Diencephalon (tissue), 1 donor: Measurements from ENCODE around the gene ZNRF3. TPM values are rescaled to one million over a fixed set of nuclear protein-coding genes. Genes with fewer than 3 reads are reported as not detected.

Experiments
- small RNA-seq: library from RNA; depleted of rRNA; stranded (forward); fragments of <200 nt; gene quantifications from one replicate; pipeline ENCODE3, GENCODE V24; 2014
- total RNA-seq: library from RNA; depleted of rRNA; stranded (reverse); fragments of >200 nt; gene quantifications from one replicate; pipeline ENCODE4 v1.2.3, GENCODE V29; 2014

Gene ZNRF3
- 12.7 TPM for total RNA-seq

GRCh38 chr22:28882878-28883656, at the start of gene ZNRF3:
ZNRF3 (plus strand) TSS chr22:28883572; CDS start chr22:28883767, 195 bp downstream.

GRCh38 chr22:29061773-29062172, 178.4 kb downstream of the ZNRF3 start, which contains the start of gene C22orf31:
C22orf31 (minus strand) TSS chr22:29061831; CDS start chr22:29061792, 39 bp downstream.

GRCh38 chr22:29072979-29073617, 189.7 kb downstream of the ZNRF3 start, which contains the start of gene KREMEN1:
KREMEN1 (plus strand) TSS chr22:29073035; CDS start chr22:29073131, 96 bp downstream.

Small RNAs within 50 kb of the gene (small RNA-seq; reads per million reads assigned to genes)
- gene Z93930.1, result not detected

Other genes starting within 250 kb of the ZNRF3 start
- gene TTC28, start 203.7 kb upstream of the ZNRF3 start, total RNA-seq, result 33.7 TPM
- gene CHEK2, start 141.8 kb upstream of the ZNRF3 start, total RNA-seq, result 7.4 TPM
- gene HSCB, start 141.5 kb upstream of the ZNRF3 start, total RNA-seq, result 6.9 TPM
- 23.3 TPM for gene CCDC117, start 110.9 kb upstream of the ZNRF3 start, total RNA-seq
- gene XBP1, start 83.0 kb upstream of the ZNRF3 start, total RNA-seq, result 53.3 TPM
- gene C22orf31, start 178.3 kb downstream of the ZNRF3 start, total RNA-seq, result not detected
- gene KREMEN1, start 189.5 kb downstream of the ZNRF3 start, total RNA-seq, result 7.2 TPM